Vagina (tissue), 2 donors: ENCODE measurements around the gene OR2T3.
"Not testable (repeated sequence)": the region's sequence is repeated elsewhere in the genome, so short reads cannot be mapped to it uniquely, and the experiment has no call there.

Experiments
- CTCF ChIP-seq, 3 experiments: fragments of 450-650 bp in 2 of 3; fragments of 200-600 bp in 1 of 3; sonication (generic) in 1 of 3; IDR thresholded peaks; one replicate each; pipeline ENCODE4 v1.5.1; 2017 to 2019; ENCODE audit warnings: antibody characterized with exemption in 3 of 3, mild to moderate bottlenecking in 2 of 3, moderate library complexity in 2 of 3
- POLR2A ChIP-seq, 2 donors: fragments of 450-650 bp; IDR thresholded peaks; one replicate each; pipeline ENCODE4 v1.6.1; 2017; ENCODE audit warnings: antibody characterized with exemption in 2 of 2, mild to moderate bottlenecking in 2 of 2, moderate library complexity in 2 of 2
- POLR2AphosphoS5 ChIP-seq, 2 donors: sonication (generic); formaldehyde crosslinking; IDR thresholded peaks; one replicate each; pipeline ENCODE4 v1.9.0; 2017; ENCODE audit warnings: antibody characterized with exemption in 2 of 2, mild to moderate bottlenecking in 2 of 2, low read depth in 1 of 2; ENCODE audit not compliant: insufficient read depth in 1 of 2

- TF ChIP-seq POLR2A (IDR thresholded peaks at IDR 0.05); POLR2AphosphoS5 (IDR thresholded peaks at IDR 0.05; ENCODE audit: insufficient read depth in 1 of 2, low read depth in 1 of 2); CTCF (IDR thresholded peaks at IDR 0.05): not testable (repeated sequence)
Measured at GRCh38 chr1:248496661-248497060, 23.5 kb downstream of the OR2T3 start.
